Measurements from ENCODE around the gene IFNGR2.
"Not testable (repeated sequence)": the region's sequence is repeated elsewhere in the genome, so short reads cannot be mapped to it uniquely, and the experiment has no call there.

The IFNGR2 gene, protein sequence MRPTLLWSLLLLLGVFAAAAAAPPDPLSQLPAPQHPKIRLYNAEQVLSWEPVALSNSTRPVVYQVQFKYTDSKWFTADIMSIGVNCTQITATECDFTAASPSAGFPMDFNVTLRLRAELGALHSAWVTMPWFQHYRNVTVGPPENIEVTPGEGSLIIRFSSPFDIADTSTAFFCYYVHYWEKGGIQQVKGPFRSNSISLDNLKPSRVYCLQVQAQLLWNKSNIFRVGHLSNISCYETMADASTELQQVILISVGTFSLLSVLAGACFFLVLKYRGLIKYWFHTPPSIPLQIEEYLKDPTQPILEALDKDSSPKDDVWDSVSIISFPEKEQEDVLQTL

DNA sequence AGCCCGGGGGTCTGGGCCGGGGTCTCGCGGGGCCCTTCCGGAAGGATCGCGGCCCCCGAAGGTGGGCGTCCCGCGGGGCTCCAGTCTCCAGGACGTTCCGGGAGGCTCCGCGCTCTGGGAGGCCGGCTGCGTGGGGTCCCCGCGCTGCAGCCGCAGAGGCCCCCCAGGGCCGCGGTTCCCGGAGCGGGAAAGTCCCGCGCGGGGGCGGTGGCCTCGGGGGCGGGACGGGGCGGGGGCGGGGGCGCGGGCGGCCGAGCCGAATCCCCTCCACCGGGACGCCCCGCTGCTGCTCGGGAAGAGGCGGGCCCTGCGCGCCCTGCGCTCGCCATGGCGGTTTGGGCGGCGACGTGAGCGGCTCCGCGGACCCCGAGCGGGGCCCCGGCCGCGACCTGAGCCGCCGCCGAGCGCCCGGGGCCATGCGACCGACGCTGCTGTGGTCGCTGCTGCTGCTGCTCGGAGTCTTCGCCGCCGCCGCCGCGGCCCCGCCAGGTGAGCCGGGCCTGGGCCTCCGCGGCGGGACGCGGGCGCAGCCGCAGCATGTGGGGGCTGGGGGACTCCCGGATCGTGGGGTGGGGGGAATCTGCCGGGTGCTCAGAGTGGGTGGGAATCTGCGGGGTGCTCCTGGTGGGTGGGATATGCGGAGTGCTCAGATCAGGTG, at the start of gene IFNGR2:
TSS of gene IFNGR2 (plus strand) at position 286 of the 658 bp plus-strand sequence. CDS start at position 417, 131 bp downstream.
- DNase-seq: peak; percentile 36

DNA sequence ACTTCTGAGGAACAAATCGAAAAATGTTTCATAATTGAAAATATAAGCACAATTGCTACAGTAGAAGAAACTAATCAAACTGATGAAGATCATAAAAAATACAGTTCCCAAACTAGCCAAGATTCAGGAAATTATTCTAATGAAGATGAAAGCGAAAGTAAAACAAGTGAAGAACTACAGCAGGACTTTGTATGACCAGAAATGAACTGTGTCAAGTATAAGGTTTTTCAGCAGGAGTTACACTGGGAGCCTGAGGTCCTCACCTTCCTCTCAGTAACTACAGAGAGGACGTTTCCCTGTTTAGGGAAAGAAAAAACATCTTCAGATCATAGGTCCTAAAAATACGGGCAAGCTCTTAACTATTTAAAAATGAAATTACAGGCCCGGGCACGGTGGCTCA, 47.9 kb upstream of the IFNGR2 start:
- no peak for DNase-seq

DNA sequence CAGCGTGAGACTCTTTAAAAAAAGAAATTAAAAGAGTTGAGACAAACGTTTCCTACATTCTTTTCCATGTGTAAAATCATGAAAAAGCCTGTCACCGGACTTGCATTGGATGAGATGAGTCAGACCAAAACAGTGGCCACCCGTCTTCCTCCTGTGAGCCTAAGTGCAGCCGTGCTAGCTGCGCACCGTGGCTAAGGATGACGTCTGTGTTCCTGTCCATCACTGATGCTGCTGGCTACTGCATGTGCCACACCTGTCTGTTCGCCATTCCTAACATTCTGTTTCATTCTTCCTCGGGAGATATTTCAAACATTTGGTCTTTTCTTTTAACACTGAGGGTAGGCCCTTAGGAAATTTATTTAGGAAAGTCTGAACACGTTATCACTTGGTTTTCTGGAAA, 47.2 kb upstream of the IFNGR2 start:
- no peak for DNase-seq

DNA sequence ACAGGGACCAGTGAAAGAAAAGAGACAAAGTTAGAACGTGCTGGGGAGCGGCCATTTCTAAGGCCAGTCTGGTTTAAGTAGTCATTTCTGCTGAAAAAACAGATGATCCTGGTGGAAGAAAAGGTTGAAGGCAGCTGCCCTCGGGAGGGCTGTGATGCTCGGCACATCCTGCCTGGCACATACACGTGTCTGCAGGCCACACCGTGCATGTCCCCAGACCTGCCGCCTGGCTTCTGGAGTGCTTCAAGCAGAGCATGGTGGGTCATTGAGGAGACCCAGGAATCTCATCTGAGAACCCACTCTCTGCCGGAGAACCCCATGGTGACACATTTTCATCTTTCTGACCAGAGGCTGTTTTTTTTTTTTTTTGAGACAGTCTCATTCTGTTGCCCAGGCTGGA, 46.0 kb upstream of the IFNGR2 start:
- DNase-seq: no peak

DNA sequence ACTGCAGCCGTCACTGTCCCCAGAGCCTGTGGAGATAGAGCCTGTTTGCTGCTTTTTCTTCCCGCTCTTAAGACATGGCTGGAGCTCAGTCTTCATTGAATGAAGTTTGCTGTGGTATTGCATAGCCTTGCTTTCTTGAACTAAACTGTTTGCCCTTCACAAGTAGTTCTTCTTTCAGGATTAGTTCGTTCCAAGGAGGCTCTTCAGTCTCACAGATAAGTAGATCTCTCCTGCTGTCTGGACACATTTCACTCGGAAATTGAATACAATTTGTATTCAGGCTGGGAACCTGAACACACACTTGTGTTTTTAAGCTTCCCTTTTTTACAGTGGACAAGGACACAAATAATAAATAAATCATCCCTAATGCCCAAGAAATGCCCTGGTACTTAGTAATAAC, 43.8 kb upstream of the IFNGR2 start:
- no peak for DNase-seq

DNA sequence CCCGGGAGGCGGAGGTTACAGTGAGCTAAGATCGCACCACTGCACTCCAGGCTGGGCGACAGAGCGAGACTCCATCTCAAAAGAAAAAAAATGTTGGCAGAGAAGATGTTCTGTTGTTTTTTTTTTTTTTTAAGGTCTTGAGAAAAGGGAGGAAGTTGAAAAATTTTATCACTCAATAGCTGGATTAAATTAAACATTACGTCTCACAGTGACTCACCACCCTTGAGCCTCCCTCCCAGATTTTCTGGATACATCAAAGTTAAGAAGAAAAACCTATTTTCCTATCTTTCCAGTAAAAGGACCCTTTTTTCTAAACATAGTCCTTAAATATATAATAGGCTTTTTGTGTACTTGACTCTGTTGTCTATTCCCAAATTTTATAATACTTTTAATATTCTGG, 42.9 kb upstream of the IFNGR2 start:
- DNase-seq: no peak

DNA sequence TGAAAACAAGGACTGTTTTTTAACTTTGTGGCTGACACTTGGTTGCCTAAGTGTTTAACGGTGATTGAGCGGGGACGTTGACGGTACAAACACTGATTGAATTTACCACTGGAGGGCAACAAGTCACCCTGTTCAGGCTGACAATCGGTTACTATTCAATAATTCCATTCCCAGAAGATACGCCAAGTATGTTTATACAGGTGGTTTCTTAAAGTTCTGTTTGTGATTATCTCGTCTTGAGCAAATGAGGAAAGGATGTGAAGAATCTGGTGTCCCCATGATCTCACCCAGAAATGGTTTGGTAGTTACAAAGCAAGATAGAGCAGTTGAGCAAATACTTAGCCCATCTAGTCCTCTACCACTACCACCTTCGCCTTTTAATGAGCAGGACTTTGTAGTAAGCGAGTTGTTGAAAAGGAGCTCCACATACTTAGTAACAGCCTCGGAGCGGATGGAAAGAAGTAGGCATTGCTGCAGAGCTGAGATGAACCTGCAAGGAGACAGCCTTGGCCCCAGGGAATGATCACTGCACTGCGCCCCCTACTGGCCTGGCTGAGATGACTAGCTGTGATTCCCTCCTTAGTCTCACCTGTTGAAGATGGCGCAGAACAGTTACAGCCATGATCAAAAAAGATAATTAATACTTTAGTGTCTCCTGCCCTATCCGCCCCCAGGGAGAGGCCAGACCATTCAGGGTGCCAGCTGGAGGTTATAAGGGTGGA, 42.2 kb upstream of the IFNGR2 start:
- DNase-seq: peak; percentile 82

DNA sequence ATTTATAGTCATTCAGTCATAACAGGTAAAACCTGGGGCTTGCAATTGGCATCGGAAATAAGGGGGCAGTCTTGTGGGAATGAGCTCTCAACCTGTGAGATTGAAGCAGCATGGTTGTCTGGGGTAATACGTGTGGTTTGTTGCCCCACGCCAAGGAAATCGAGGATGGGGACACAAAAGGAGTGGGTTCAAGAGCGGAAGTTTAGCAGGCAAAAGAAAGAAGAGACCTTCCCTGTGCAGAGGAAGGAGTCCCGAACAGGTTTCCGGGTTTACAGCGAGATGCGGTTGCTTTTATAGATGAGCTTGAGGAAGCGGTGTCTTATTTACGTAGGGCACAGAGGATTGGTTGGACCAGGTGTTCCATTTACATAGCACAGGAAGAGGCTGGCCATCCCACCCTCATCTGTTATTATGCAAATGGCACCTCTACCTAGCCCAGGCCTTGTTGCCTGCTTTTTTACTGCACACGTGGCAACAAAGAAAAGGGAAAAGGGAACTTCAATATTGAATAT, 41.1 kb upstream of the IFNGR2 start:
- DNase-seq: peak; percentile 50

DNA sequence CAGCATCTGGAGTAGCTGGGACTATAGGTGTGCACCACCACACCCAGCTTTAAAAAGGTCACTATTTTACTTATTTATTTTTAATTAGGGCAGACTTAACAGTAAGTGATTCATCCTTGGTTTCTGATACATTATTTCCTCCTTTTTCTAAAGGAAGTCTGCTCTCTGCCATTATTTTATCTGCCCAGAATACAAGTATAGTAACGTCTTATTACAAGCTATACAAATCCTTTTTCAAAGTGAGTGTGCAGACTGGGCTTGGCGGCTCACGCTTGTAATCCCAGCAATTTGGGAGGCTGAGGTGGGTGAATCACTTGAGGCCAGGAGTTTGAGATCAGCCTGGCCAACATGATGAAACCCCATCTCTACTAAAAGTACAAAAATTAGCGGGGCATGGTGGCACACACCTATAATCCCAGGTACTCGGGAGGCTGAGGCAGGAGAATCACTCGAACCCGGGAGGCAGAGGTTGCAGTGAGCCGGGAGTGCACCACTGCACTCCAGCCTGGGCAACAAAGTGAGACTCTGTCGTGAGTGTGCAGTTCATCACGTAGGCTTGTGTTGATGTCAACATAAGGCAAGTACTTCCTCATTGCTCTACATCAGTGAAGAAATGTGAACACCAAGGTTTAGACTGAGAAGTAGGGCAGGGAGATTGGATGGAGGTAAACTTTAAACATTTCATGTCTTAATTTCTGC, 39.2 kb upstream of the IFNGR2 start:
- not testable (repeated sequence) for DNase-seq

DNA sequence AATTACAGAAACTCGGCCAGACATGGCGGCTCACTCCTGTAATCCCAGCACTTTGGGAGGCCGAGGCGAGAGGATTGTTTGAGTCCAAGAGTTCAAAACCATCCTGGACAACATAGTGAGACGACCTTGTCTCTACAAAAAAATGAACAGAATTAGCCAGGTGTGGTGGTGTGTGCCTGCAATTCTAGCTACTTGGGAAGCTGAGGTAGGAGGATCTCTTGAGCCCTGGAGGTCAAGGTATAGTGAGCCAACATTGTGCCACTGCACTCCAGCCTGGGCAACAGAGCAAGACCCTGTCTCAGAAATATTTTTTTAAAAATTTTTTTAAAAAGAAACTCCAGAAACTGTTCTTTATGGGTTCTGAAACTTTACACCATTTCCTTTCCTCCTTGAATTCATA, 38.4 kb upstream of the IFNGR2 start:
- no peak for DNase-seq

DNA sequence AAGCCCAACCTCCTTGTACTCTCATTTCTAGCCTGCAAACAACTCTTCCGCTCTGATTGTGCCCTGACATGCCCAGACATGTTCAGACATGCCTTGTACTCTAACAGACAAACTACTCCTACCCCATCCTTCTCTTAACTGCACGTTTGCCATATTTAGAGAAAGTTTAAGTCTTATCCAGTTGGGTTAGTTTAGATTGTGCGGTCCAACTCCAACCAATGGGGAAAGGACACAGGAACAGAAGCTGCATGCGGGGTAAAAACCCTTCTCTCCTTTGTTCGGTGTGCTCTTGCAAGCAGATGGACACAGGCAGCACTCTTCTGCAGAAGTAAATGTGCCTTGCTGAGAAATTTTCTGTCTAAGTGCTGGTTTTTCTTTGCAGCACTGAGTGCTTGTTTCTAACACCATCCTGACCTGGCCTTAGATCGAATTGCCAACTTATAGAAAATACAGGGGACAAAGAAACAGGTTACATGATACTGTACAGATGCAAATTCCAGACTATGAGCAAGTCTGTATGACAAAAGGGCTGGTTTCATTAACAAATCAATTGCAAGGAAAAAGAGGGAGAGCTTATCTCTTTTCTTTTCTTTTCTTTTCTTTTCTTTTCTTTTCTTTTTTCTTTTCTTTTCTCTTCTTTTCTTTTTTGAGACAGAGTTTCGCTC, 35.8 kb upstream of the IFNGR2 start:
- no peak for DNase-seq

DNA sequence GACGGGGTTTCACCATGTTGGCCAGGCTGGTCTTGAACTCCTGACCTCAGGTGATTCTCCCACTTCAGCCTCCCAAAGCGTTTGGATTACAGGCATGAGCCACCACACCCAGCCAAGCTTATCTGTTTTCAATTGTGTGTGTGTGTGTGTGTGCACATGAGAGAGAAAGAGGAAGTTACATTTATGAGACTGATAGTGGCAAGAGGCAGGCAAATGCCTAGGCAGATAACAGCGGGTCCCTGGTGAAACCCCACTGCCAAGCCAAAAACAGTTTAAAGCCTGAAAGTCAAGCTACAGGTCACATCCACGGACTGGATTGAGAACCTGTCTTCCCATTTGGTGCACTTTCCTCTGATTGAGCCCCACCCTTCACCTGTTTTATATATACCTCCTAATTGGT, 35.1 kb upstream of the IFNGR2 start:
- no peak for DNase-seq

DNA sequence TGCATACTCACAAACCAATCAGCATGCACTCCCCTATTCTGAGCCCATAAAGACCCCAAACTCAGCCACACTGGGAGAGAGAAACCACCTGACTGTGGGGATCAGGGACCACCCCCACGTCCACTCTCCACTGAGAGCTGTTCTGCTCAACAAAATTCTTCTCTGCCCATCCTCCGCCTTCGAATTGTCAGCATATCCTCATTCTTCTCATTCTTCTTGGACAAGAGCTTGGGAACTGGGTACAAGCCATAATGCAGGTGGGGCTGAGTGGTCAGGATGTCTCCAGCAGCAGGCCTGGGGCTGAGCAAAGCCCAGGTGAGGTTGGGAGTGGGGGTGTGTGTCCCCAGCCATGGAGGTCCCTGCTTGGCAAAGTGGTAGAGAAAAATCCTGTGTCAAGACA, 34.6 kb upstream of the IFNGR2 start:
- no peak for DNase-seq

DNA sequence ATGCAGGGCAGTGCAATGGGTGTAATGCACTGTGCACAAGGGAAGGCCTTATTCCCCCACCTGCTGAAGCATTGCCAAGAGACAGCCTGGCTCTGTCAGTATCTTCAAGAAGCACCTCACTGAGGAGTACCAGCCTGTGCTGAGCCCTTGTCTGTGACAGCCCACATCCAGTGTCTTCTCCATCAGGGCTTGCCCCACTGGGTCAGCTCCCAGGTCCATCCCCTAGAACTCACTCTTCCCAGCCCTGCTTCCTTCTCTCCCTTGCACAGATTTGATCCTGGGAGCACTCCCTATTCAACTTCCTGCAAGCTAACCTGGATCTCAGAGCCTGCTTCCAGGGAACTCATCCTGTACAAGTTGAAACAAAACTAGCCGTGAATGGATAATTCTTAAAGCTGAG, 33.6 kb upstream of the IFNGR2 start:
- no peak for DNase-seq

DNA sequence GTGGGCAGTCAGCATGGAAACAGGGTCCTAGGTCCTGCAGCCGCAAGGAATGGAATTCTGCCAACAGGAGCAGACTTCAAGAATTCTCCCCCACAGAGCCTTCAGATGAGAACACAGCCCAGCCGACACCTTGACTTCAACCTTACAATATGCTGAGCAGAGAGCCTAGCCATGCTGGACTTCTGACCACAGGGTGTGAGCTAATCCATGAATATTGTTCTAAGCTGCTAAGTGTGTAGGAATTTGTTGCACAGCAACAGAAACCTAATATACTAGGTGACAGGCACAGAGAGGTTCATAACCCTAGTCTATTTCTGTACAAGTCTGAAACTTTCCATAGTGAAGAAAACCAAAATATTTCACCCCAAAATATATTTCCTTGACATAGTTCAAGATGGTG, 32.9 kb upstream of the IFNGR2 start:
- no peak for DNase-seq

DNA sequence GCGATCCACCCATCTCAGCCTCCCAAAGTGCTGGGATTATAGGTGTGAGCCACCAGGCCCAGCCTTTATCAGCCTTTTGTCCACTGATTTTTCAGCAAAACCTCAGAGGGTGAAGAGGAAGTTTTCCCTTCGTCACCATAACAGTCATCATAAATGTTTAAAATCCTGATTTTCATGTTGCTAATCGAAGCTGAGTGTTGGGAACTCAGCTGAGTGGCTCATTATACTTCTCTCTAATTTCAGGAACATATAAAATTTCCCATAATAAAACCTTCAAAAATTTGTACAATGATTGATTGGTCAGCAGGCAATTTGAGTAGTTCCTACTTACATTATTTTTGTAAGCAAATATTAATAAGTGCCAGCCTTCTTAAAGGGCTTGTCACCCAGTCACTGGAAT, 31.8 kb upstream of the IFNGR2 start:
- DNase-seq: no peak

DNA sequence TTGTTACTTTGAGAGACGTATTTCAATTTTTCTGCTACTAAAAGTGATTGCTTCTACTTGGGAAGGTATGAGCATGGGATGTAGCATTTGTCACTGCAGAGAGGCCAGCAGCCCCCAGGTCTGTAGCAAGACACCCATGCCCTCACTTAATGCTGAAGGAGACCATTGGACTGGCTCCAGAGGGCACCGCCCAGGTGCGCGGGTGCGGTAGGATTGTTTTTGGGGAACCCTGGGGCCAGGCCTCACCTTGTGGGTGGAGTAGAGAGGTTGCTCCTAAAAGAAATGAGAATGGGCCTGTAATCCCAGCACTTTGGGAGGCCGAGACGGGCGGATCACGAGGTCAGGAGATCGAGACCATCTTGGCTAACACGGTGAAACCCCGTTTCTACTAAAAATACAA, 30.6 kb upstream of the IFNGR2 start:
- no peak for DNase-seq

DNA sequence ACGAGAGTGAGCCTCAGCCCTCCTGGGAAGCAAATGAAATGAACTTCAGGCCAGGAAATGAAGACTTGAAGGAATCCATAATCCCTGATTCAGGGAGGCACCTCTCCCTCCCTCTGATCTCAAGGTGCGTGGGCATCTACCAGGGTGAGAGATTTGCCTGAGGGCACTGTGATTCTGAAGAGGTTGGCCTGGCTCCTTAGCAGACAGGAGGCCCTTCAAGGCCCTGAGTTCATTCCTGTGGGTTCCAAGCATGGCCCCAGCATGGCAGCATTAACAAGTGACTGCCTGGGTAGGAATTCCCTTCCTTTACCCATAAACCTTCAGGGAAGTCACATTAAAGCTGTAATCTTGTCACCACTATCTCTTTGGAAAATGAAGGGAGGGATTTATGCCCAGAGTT, 29.8 kb upstream of the IFNGR2 start:
- no peak for DNase-seq

DNA sequence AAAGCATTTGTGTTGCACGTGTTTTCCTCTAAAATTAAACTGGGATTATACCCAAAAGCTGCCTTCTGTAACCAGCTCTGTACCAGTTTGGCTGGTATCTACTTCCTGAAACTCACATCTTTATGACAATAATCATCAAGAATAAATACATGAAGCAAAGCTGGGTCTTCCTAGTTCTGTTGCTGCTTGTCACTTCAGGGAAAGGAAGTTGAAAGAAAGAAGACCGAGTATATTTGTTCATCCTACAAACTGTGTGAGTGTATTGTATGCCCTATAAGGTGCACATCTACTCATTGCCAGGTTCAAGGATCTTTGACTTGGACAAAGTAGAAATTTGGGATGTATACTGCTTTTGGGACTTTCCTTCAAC, 29.1 kb upstream of the IFNGR2 start:
- DNase-seq: no peak

DNA sequence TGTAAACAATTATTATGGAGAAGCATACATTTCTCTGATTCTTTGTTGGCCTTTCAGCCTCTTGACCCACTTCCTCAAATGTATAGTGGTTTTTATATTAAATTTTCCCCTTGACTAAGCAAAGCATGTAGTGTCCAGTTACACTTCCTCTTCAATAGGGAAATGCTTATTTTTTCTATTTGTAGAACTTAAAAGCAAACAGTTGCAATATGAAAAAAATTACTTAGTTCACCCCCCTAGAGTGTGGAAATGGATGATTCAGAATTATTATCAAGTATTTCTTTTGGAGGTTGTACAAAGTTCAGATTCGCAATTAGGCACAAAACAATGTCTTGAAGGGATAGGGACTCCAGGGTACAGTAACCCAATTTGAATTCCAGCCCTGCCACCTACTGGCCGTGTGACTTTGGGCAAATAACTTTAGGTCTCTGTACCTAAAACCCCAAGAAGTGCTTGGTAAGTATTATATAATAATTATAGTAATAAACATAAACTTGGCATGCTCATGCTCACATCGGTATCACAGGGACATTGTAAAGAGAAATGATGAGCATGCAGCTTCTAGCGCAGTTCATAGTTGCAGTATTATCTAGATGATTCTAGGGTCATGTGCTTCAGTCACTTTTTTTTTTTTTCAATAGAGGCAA, 28.6 kb upstream of the IFNGR2 start:
- peak; percentile 27 for DNase-seq

DNA sequence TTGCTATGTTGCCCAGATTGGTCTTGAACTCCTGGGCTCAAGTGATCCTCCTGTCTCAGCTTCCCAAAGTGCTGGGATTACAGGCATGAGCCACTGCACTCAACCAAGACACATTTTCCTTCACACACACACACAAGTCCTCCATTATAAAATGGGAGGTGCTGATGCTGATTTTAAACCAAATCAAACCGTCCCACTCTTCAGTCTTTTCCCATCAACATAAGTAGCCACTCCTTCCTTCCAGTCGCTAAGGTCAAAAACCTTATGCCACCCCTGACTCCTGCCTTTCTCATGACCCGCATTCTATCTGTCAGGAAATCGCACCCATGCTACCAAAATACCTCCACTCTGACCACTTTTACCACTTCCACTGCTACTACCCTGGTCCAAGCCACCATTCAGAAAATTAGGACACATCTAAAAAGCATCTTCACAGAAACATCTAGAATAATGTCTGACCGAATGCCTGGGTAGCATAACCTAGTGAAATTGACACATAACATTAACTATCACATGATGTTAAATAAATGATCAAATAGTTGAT, 28.0 kb upstream of the IFNGR2 start:
- DNase-seq: no peak
